HG02571 (cell line): ENCODE measurements around the gene ITGB4.

Experiments used
- ATAC-seq: cut with Tn5 transposase; IDR thresholded peaks from one replicate; pipeline ENCODE4 v1.9.1; 2021; ENCODE audit warnings: mild to moderate bottlenecking, moderate library complexity; ENCODE audit not compliant: unreplicated experiment

The ITGB4 gene

DNA sequence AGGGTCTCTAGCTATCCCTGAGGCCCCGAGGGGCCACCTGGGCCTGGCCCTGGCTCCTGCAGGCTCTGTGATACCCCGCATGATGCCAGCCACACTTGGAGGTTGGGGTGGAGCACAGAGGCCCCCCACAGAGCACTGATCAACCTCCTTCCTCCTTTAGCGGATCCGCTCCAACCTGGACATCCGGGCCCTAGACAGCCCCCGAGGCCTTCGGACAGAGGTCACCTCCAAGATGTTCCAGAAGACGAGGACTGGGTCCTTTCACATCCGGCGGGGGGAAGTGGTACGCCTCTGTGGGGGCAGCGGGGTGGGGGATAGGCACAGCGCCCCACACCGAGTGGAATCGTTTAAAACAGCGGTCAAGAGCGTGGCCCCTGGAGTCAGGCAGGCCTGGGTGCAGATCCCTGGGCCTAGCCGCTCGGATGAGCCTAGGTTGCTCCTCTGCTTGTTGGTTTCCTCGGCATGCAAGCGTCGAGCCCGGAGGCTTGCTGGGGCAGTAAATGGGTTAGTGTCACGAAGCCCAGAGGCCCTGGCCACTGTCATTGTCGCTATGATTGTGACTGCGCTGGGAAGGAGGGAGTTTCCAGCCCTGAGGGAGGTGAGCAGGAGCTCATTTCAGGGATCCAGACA is 9.9 kb downstream of the ITGB4 start:
- no peak for ATAC-seq

- no peak for ATAC-seq
Observed at GRCh38 chr17:75731716-75732498, 10.6 kb downstream of the ITGB4 start.

- no peak for ATAC-seq
Observed at GRCh38 chr17:75733471-75733870, 12.2 kb downstream of the ITGB4 start.

DNA sequence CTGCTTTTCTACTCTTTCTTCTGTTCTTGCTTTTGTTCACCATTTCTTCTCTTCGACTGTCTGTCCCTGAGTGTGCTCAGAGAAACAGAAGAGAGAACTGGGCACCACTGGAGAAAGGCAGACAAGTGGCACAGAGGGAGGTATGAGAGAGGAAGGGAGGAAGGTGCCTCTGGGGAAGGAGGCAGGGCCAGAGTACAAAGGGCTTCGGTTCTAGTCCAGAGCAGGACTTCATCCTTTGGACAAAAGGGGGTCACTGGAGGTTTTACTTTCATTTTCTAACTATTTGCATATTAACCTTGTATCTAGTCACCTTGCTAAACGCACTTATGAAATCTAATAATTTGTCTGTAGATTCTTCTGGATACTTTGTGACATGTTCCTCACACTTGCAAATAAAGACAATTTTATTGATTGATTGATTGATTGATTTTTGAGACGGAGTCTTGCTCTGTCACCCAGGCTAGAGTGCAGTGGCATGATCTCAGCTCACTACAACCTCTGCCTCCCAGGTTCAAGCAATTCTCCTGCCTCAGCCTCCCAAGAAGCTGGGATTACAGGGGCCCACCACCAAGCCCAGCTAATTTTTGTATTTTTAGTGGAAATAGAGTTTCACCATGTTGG is 13.5 kb downstream of the ITGB4 start:
- ATAC-seq, result no peak

GRCh38 chr17:75736173-75736835 is 15.0 kb downstream of the ITGB4 start:
- no peak for ATAC-seq

GRCh38 chr17:75737133-75737962 is 16.1 kb downstream of the ITGB4 start:
- ATAC-seq, result no peak

GRCh38 chr17:75738218-75738802 is 17.1 kb downstream of the ITGB4 start:
- ATAC-seq, result no peak

DNA sequence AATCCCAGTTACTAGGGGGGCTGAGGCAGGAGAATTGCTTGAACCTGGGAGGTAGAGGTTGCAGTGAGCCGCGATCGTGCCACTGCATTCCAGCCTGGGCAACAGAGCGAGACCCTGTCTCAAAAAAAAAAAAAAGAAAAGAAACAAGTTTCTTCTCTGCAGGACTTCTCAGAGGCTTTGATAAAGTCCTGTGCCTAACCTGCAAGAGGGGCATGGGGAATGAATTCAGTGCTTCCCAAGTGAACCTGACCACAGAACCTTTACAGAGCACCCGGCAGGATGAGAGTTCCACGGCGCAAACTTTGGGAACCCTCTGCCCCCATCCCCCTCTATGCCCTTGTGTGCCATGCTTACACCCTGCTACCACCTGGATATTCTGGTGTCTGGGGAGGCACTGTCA is 17.9 kb downstream of the ITGB4 start:
- ATAC-seq, result no peak

- ATAC-seq, result no peak
Observed at GRCh38 chr17:75739801-75740200, 18.5 kb downstream of the ITGB4 start.

GRCh38 chr17:75740215-75740614 is 19.0 kb downstream of the ITGB4 start:
- ATAC-seq, result no peak

GRCh38 chr17:75740631-75741077 is 19.4 kb downstream of the ITGB4 start:
- ATAC-seq, result no peak

- no peak for ATAC-seq
Observed at GRCh38 chr17:75742337-75742736, 21.1 kb downstream of the ITGB4 start.

DNA sequence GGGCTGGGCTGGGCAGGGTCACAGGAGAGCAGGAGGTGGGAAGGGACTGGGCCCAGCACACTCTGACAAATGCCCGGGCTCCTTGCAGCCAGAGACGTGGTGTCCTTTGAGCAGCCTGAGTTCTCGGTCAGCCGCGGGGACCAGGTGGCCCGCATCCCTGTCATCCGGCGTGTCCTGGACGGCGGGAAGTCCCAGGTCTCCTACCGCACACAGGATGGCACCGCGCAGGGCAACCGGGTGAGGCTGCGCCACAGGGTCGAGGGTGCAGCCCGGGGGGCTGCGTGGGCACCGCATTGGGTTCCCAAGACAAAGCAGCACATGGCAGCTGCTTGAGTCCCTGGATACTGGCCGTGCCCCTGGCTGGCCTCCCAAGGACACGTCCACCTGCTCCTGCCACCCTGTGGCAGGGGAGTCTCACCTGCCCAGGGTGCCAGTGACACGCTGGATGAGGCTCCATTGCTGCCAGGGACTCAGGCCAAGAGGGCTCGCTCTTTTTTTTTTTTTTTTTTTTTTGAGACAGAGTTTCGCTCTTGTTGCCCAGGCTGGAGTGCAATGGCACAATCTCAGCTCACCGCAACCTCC is 22.5 kb downstream of the ITGB4 start:
- ATAC-seq, result no peak

DNA sequence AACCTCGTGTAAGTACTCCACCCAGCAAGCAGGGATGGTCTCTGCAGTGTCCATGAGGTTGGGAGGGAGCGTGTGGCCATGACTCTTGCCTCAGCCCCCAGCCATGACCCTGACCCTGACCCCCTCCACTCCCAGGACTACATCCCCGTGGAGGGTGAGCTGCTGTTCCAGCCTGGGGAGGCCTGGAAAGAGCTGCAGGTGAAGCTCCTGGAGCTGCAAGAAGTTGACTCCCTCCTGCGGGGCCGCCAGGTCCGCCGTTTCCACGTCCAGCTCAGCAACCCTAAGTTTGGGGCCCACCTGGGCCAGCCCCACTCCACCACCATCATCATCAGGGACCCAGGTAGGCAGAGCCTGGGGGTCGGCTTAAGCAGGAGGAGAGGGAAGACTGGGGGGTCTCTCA is 27.4 kb downstream of the ITGB4 start:
- no peak for ATAC-seq

- no peak for ATAC-seq
Observed at GRCh38 chr17:75749545-75750389, 28.5 kb downstream of the ITGB4 start.

GRCh38 chr17:75750661-75751423 is 29.6 kb downstream of the ITGB4 start:
- no peak for ATAC-seq

DNA sequence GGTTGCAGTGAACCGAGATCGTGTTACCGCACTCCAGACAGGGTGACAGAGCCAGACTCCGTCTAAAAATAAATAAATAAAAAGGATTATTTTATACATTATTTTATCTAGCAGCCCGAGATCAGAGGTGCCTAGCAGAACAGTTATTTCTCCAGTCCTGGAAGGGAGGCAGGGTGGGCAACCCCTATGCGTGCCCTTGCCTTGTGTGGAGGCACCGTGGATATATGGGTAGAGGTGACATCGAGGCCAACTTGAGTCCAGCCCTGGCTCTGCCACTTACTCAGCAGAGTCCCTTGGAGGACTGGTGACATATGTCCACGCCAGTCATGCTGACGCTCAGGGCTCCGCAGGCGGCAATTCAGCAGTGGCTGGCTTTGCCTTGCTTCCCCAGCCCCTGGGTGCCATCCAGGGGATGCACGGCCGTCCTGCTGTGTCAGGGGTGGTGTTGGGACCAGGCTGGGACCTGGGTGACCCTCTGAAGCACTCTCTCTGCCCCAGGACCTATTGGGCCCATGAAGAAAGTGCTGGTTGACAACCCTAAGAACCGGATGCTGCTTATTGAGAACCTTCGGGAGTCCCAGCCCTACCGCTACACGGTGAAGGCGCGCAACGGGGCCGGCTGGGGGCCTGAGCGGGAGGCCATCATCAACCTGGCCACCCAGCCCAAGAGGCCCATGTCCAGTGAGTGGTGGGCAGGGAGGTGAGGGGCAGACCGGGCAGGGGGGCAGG is 30.6 kb downstream of the ITGB4 start:
- no peak for ATAC-seq

- ATAC-seq, result no peak
Observed at GRCh38 chr17:75752405-75752709, 31.1 kb downstream of the ITGB4 start.
